Thoracic aorta (tissue), 2 donors: Measurements from ENCODE around the gene RFXAP. TPM values are rescaled to one million over a fixed set of nuclear protein-coding genes. Genes with fewer than 3 reads are reported as not detected.

Source experiments
- ATAC-seq: fragments of 150-250 bp; one replicate; pipeline ENCODE4 v1.8.0; 2017; ENCODE audit warnings: low read depth; ENCODE audit not compliant: insufficient number of reproducible peaks, low FRiP score
- DNase-seq: peaks from one replicate; pipeline ENCODE4 v3.0.0-alpha.2; 2020; ENCODE audit warnings: low spot score
- H3K27ac ChIP-seq, 2 donors: fragments of 200-600 bp; sonication (generic); 1 replicate in 1 of 2; 2 replicates in 1 of 2; pipeline ENCODE4 v1.5.1; 2016; ENCODE audit warnings: mild to moderate bottlenecking in 2 of 2, moderate library complexity in 2 of 2
- H3K27me3 ChIP-seq: fragments of 200-600 bp; sonication (generic); replicated peaks from 2 replicates; pipeline ENCODE4 v1.6.0; 2016; ENCODE audit warnings: mild to moderate bottlenecking; ENCODE audit not compliant: insufficient read depth
- H3K36me3 ChIP-seq: fragments of 200-600 bp; sonication (generic); one replicate; pipeline ENCODE4 v1.5.1; 2016
- H3K4me1 ChIP-seq, 2 donors: fragments of 200-600 bp; sonication (generic); 1 replicate in 1 of 2; 2 replicates in 1 of 2; pipeline versions ENCODE4 v1.5.1 to v1.6.0; 2016; ENCODE audit warnings: low read depth in 2 of 2, mild to moderate bottlenecking in 1 of 2; ENCODE audit not compliant: control insufficient read depth in 1 of 2
- H3K4me3 ChIP-seq: fragments of 200-600 bp; sonication (generic); 2 replicates; pipeline ENCODE4 v1.5.1; 2016; ENCODE audit warnings: mild to moderate bottlenecking
- H3K9me3 ChIP-seq: fragments of 200-600 bp; sonication (generic); 2 replicates; pipeline ENCODE4 v1.5.1; 2016
- CTCF ChIP-seq: fragments of 200-600 bp; sonication (generic); IDR thresholded peaks from one replicate; pipeline ENCODE4 v1.5.1; 2019; ENCODE audit warnings: antibody characterized with exemption
- total RNA-seq, 2 donors: library from RNA; depleted of rRNA; stranded (reverse); fragments of >200 nt; gene quantifications; one replicate each; pipeline versions ENCODE4 v1.1.0 to v1.2.3, GENCODE V29; 2016

RFXAP gene
- total RNA-seq, 2 donors from 2014 or later = 2.2 to 6.3 TPM

- H3K27me3 ChIP-seq = no peaks in the 10 kb centered on the region
- H3K36me3 ChIP-seq = peaks cover 14% of the 10 kb centered on the region
- H3K4me3 ChIP-seq = no peak overlapping the region
- H3K9me3 ChIP-seq = no peaks in the 10 kb centered on the region
- DNase-seq = no peak
- no peak overlapping the region for H3K27ac ChIP-seq
- no peak for ATAC-seq
- H3K4me1 ChIP-seq = peaks cover 0 to 15% of the 10 kb centered on the region in 2 donors
- TF ChIP-seq CTCF = no peak
These were observed 29.4 kb downstream of the RFXAP start for GRCh38 chr13:36848199-36848982.

GRCh38 chr13:36850790-36851438 is 31.9 kb downstream of the RFXAP start:
- no peak for DNase-seq
- Histone ChIP-seq H3K4me1 (peaks cover 0 to 15% of the 10 kb centered on the region in 2 donors), H3K4me3 (no peak overlapping the region), H3K27ac (no peak overlapping the region), H3K36me3 (peaks cover 14% of the 10 kb centered on the region), H3K27me3 (no peaks in the 10 kb centered on the region), H3K9me3 (no peaks in the 10 kb centered on the region)
- no peak for ATAC-seq
- TF ChIP-seq CTCF = no peak

- H3K27ac ChIP-seq = no peak overlapping the region
- H3K4me1 ChIP-seq = peaks cover under 1 to 3% of the 10 kb centered on the region in 2 donors
- no peaks in the 10 kb centered on the region for H3K9me3 ChIP-seq
- ATAC-seq (no peak), DNase-seq (no peak)
- no peak overlapping the region for H3K4me3 ChIP-seq
- H3K27me3 ChIP-seq = no peaks in the 10 kb centered on the region
- H3K36me3 ChIP-seq = peaks cover 23% of the 10 kb centered on the region
- TF ChIP-seq CTCF = no peak
These were observed 38.2 kb downstream of the RFXAP start for GRCh38 chr13:36857253-36857652.

GRCh38 chr13:36858290-36858689 is 39.3 kb downstream of the RFXAP start:
- TF ChIP-seq CTCF = peak; percentile 47

GRCh38 chr13:36859259-36859658 is 40.2 kb downstream of the RFXAP start:
- TF ChIP-seq CTCF = no peak
- Histone ChIP-seq H3K9me3 (no peaks in the 10 kb centered on the region), H3K27ac (no peak overlapping the region), H3K27me3 (no peaks in the 10 kb centered on the region), H3K36me3 (peaks cover 8% of the 10 kb centered on the region), H3K4me3 (no peak overlapping the region), H3K4me1 (peaks cover 2 to 7% of the 10 kb centered on the region in 2 donors)
- ATAC-seq (no peak), DNase-seq (no peak)

More at GRCh38 chr13:36858290-36858689, 39.3 kb downstream of the RFXAP start:
- Histone ChIP-seq H3K4me1 (peaks cover 2 to 7% of the 10 kb centered on the region in 2 donors), H3K9me3 (no peaks in the 10 kb centered on the region), H3K36me3 (peaks cover 14% of the 10 kb centered on the region), H3K4me3 (no peak overlapping the region), H3K27ac (no peak overlapping the region), H3K27me3 (no peaks in the 10 kb centered on the region)
- DNase-seq = no peak
- no peak for ATAC-seq
